HL-60/S4 treated with phorbol 12-myristate 13-acetate at 8.2 ng/mL for 4 days and 3 days (cell line): ENCODE measurements around the gene TBL3.

Source experiments
- in situ Hi-C: fragments of 300-500 bp; cut with MboI; formaldehyde crosslinking; loops from 2 replicates; pipeline ENCODE4 v1.15.0; 2022; ENCODE audit warnings: low sequenced_read_pairs

Gene TBL3

GRCh38 chr16:1998852-1999801 is 27.3 kb downstream of the TBL3 start:
- in situ Hi-C loops, result no loop called here

- in situ Hi-C loops, result loop anchor here (25.0 kb wide), 1 partner anchor 137 kb away; the partner anchor contains the start of genes PKD1 and RAB26
Measured at GRCh38 chr16:1999866-2000514, 28.1 kb downstream of the TBL3 start.

DNA sequence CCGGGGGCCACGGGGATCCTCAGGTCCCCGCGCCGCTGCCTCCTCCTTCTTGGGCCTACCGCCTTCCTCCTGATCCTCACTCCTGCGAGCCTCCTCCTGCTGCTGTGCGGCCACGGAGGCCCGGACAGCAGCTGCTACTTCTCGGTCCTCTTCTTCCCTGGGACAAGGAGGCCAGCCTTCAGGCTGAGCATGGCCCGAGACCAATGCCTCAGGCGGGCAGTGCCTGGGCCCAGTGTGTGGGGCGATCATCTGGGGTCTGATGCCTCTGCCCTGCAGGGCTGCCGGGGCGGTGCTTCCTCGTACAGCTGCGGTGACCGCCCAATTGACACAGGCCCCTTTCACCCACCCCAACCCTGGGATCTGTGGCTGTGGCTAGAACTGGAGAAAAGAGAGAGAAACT is 29.2 kb downstream of the TBL3 start:
- in situ Hi-C loops, result loop anchor here (25.0 kb wide), 1 partner anchor 136 kb away; the partner anchor contains the start of genes PKD1 and RAB26

GRCh38 chr16:2001456-2002355 is 29.9 kb downstream of the TBL3 start:
- in situ Hi-C loops, result loop anchor here (25.0 kb wide), 1 partner anchor 136 kb away; the partner anchor contains the start of genes PKD1 and RAB26

- in situ Hi-C loops, result loop anchor here (25.0 kb wide), 1 partner anchor 135 kb away; the partner anchor contains the start of genes PKD1 and RAB26
Measured at GRCh38 chr16:2002406-2003230, 30.8 kb downstream of the TBL3 start.

GRCh38 chr16:2003231-2003826 is 31.5 kb downstream of the TBL3 start:
- in situ Hi-C loops, result loop anchor here (25.0 kb wide), 1 partner anchor 134 kb away; the partner anchor contains the start of genes PKD1 and RAB26

GRCh38 chr16:2003827-2004641 is 32.2 kb downstream of the TBL3 start:
- in situ Hi-C loops, result loop anchor here (25.0 kb wide), 1 partner anchor 133 kb away; the partner anchor contains the start of genes PKD1 and RAB26

- in situ Hi-C loops, result loop anchor here (25.0 kb wide), 1 partner anchor 132 kb away; the partner anchor contains the start of genes PKD1 and RAB26
Measured at GRCh38 chr16:2004795-2005517, 33.1 kb downstream of the TBL3 start.

GRCh38 chr16:2005646-2006045 is 33.8 kb downstream of the TBL3 start:
- in situ Hi-C loops, result loop anchor here (25.0 kb wide), 1 partner anchor 132 kb away; the partner anchor contains the start of genes PKD1 and RAB26

- in situ Hi-C loops, result loop anchor here (25.0 kb wide), 1 partner anchor 131 kb away; the partner anchor contains the start of genes PKD1 and RAB26
Measured at GRCh38 chr16:2006317-2006716, 34.5 kb downstream of the TBL3 start.

DNA sequence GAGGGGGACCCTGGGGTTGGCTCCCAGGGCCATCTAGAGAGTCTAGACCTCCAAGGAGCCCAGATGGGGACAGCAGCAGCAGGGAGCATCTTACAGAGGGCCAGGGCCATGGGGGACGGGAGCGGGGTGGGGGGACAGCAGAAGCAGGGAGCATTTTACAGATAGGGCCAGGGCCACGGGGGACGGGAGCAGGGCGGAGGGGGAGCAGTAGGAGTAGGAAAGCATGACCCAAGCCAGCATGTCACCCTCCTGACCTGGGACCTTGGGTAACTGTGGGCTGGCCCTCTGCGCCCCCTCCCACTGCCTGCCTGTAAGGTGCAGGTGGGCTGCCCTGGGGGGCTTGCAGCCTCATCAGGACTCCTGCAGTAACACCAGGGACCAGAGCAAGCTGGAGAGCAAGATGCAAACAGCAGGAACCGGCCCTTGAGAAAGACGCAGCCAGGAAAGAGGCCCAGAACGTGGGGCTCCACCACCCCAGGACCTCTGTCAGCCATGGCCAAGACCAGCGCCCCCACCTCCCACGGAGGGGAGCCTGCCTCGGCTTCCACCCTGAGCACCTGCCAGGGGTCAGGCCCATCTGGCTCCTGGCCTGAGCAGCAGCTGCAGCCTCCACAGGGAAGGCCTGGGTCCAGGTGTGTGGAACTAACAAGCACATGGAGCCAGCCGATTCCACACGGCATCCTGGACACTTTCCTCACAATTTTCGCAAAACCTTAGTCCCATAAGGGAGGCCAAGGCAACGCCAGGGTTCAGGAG is 35.4 kb downstream of the TBL3 start:
- in situ Hi-C loops, result loop anchor here (25.0 kb wide), 1 partner anchor 130 kb away; the partner anchor contains the start of genes PKD1 and RAB26

DNA sequence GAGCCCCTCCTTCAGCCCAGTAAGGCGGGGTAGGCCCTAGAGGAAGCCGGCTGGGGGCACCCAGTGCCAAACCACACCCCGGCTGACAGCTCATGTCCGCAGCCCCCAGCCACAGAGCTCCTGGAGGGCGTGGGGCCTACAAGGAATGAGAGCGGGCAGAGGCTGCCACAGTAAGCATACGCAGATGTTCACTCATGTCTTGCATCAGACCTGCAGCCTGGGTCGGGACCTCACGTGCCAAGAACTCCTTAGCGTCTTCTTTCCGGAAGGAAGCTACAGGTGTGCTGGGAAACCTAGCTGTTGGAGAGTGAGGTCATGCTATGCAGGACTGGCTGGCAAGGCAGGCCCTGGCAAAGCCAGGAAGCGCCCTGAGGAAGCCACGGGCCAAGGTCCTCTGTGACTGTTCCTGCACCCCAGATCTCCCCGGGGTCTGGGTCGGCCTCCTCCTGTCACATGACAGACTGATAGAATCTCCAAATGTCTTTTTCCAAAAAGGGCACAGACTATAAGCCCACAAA is 36.2 kb downstream of the TBL3 start:
- in situ Hi-C loops, result loop anchor here (25.0 kb wide), 1 partner anchor 129 kb away; the partner anchor contains the start of genes PKD1 and RAB26

GRCh38 chr16:2008631-2009163 is 36.8 kb downstream of the TBL3 start:
- in situ Hi-C loops, result loop anchor here (25.0 kb wide), 1 partner anchor 129 kb away; the partner anchor contains the start of genes PKD1 and RAB26

DNA sequence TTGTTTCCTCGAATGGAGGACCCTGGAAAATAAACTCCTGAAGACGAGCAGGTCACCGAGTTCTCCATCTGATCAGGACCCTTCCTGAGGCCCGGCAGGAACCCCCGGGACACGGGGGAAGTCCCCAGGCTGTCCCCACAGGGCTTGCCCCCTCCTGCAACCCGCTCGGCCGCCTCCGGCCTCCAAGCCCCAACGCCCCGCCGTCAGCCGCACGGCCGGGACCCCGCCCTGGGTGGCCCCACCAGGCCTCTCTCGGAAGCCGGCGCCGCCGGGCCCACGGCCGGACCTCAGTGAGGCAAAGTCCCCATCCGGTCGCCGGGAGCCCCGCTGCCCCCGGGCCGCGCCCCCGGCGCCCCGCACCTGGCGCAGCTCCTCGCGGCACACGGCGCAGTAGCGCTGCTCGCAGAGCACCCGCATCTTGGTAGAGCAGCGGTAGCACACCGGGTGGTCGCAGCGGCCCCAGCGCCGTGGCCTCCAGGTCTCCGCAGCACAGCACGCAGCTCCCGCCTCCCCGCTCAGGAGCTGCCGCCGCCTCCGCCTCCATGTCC is 37.4 kb downstream of the TBL3 start:
- in situ Hi-C loops, result loop anchor here (25.0 kb wide), 1 partner anchor 128 kb away; the partner anchor contains the start of genes PKD1 and RAB26

DNA sequence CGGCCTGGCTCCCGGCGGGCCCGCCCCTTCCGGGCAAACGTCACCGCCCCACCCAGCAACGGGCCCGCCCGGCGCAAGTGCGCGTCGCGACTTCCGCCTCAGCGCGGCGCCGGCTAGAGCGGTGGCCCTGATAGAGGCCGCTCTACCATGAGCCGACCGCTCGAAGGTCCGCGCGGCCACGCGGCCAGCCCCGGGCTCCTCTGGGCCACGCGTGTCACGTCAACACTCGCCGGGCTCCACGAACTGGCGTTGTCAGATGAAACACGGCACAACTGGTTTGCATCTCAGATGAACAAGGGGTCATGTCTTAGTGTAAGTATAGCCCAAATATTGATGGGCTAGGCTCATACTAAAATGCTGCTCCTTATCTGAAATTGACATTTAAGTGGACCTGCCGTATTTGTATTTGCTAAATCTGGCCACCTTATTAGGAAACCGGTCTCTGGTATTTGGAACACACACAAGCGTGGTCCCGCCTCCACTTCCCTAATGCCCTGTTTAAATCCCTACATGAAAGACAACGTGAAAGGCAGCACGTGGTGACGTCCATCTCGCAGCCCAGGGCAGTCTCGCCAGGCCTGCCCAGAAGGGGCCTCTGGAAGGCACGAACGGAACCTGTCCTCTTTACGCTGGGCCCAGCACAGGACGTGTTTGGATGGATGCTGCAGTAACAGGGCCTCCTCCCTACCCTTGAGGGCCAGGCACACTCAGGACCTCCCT is 38.1 kb downstream of the TBL3 start, which contains the start of gene ZNF598:
Gene ZNF598 (minus strand): TSS at position 31 of the 720 bp plus-strand sequence.
- in situ Hi-C loops, result loop anchor here (25.0 kb wide), 1 partner anchor 127 kb away; the partner anchor contains the start of genes PKD1 and RAB26
